K562 (cell line): ENCODE results near the gene CSNK1D. TPM values are rescaled to one million over a fixed set of nuclear protein-coding genes. Genes with fewer than 3 reads are reported as not detected.

Experiments used
- ARID3A ChIP-seq: IDR thresholded peaks from 2 replicates; pipeline ENCODE4 v1.6.1; 2012; ENCODE audit warnings: low read depth, low read length, improper control_type of control experiment, borderline replicate concordance
- CBX3 ChIP-seq, 2 experiments: IDR thresholded peaks; 1 replicate in 1 of 2; 2 replicates in 1 of 2; pipeline ENCODE4 v1.6.1; 2012; ENCODE audit warnings: inconsistent platforms in 2 of 2, low read length in 2 of 2, borderline replicate concordance in 1 of 2, control low read depth in 1 of 2
- FOXP1 ChIP-seq: sonication (generic); formaldehyde crosslinking; IDR thresholded peaks from 2 replicates; pipeline ENCODE4 v1.8.0; 2022; ENCODE audit warnings: mild to moderate bottlenecking, missing genetic modification reagents
- HDAC1 ChIP-seq, 2 experiments: fragments of 450-650 bp; IDR thresholded peaks; 2 replicates each; pipeline ENCODE4 v1.6.1; 2016 to 2017; ENCODE audit warnings: inconsistent platforms in 1 of 2, mild to moderate bottlenecking in 1 of 2, moderate library complexity in 1 of 2
- HDAC2 ChIP-seq: fragments of 450-650 bp; IDR thresholded peaks from 2 replicates; pipeline ENCODE4 v1.6.1; 2016; ENCODE audit warnings: mild to moderate bottlenecking
- KDM5B ChIP-seq: fragments of 200-600 bp; sonication (generic); IDR thresholded peaks from 2 replicates; pipeline ENCODE4 v1.6.1; 2012; ENCODE audit warnings: low read depth, mild to moderate bottlenecking, moderate library complexity, low read length, control low read depth, inconsistent platforms; ENCODE audit not compliant: insufficient replicate concordance
- NFE2 ChIP-seq: IDR thresholded peaks from 2 replicates; pipeline ENCODE4 v1.6.1; 2014; ENCODE audit warnings: antibody characterized with exemption, low read depth
- OTX1 ChIP-seq: fragments of 450-650 bp; formaldehyde crosslinking; IDR thresholded peaks from 2 replicates; pipeline ENCODE4 v1.4.0; 2022; ENCODE audit warnings: mild to moderate bottlenecking
- POLR2AphosphoS2 ChIP-seq: IDR thresholded peaks from 2 replicates; pipeline ENCODE4 v1.6.1; 2012; ENCODE audit warnings: low read length, improper control_type of control experiment
- RBBP5 ChIP-seq: fragments of 200-600 bp; sonication (generic); IDR thresholded peaks from 2 replicates; pipeline ENCODE4 v1.6.1; 2012; ENCODE audit warnings: borderline replicate concordance, mild to moderate bottlenecking, low read length, control low read depth, inconsistent platforms; ENCODE audit not compliant: insufficient read depth, poor library complexity, severe bottlenecking
- RBFOX2 ChIP-seq: fragments of 200-400 bp; formaldehyde crosslinking; IDR thresholded peaks from 2 replicates; pipeline ENCODE4 v1.6.1; 2017; ENCODE audit warnings: low read depth, mild to moderate bottlenecking, low read length, moderate library complexity
- SIN3A ChIP-seq, 2 experiments: fragments of 150-350 bp in 1 of 2; IDR thresholded peaks; 2 replicates each; pipeline ENCODE4 v1.6.1; 2011 to 2016; ENCODE audit warnings: borderline replicate concordance in 2 of 2, low read depth in 2 of 2, low read length in 2 of 2, mild to moderate bottlenecking in 2 of 2, moderate library complexity in 2 of 2; ENCODE audit not compliant: control insufficient read depth in 1 of 2
- SUPT5H ChIP-seq: fragments of 450-650 bp; IDR thresholded peaks from 2 replicates; pipeline ENCODE4 v1.6.1; 2016
- TRIM24 ChIP-seq, 2 experiments: fragments of 450-650 bp; IDR thresholded peaks; 2 replicates each; pipeline ENCODE4 v1.6.1; 2016
- polyA plus RNA-seq, 8 experiments: library from polyadenylated mRNA; depleted of rRNA in 4 of 8; stranded (reverse) in 5 of 8; unstranded in 3 of 8; fragments of >200 nt; fragmentation: Nextera tagmentation in 2 of 8; fragmentation: Illumina TruSeq in 1 of 8; extraction: Ambion mirVana in 2 of 8; extraction: Trizol in 1 of 8; gene quantifications; 2 replicates each; pipeline versions ENCODE4 v1.2.1 to v1.2.3, GENCODE V29; 2011 to 2014; ENCODE audit warnings: inconsistent platforms in 1 of 8, missing spikeins in 1 of 8
- total RNA-seq, 7 experiments: library from RNA; depleted of rRNA in 6 of 7; stranded (reverse); fragments of >200 nt in 6 of 7; fragmentation: Illumina TruSeq in 2 of 7; extraction: Trizol in 2 of 7; gene quantifications; 2 replicates each; pipeline versions ENCODE4 v1.2.1 to v1.2.3, GENCODE V29; 2011 to 2021; ENCODE audit warnings: low replicate concordance in 1 of 7
- TF ChIP-seq, protein P1 (sequence below), 2 experiments: fragments of 450-650 bp; IDR thresholded peaks; 2 replicates each; pipeline ENCODE4 v1.6.1; 2018; ENCODE audit warnings: mild to moderate bottlenecking in 2 of 2, low read depth in 1 of 2; ENCODE audit not compliant: partially characterized antibody in 2 of 2
- TF ChIP-seq, protein P2 (sequence below): fragments of 450-650 bp; IDR thresholded peaks from 2 replicates; pipeline ENCODE4 v1.6.1; 2017; ENCODE audit warnings: antibody characterized with exemption, mild to moderate bottlenecking

The CSNK1D gene
- total and polyA plus RNA-seq, 9 of the 15 experiments (the other 6 are each of a cell fraction or from before 2014, with no cell fraction given): 6.5 to 133 (median 41.3) TPM

DNA sequence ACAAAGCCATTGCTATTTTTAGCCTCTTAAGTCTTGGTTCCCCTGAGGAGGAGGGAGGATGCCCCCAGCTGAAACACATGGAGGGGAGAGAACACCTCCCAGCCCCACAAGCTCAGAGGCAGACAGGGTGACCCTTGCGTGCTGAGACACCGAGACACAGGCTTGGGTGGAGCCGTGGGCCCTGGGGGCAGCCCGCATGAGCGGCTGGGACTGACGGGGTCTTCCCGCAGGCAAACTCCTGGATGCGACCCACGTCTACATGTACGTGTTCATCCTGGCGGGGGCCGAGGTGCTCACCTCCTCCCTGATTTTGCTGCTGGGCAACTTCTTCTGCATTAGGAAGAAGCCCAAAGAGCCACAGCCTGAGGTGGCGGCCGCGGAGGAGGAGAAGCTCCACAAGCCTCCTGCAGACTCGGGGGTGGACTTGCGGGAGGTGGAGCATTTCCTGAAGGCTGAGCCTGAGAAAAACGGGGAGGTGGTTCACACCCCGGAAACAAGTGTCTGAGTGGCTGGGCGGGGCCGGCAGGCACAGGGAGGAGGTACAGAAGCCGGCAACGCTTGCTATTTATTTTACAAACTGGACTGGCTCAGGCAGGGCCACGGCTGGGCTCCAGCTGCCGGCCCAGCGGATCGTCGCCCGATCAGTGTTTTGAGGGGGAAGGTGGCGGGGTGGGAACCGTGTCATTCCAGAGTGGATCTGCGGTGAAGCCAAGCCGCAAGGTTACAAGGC is 34.9 kb downstream of the CSNK1D start (continued):
- TF ChIP-seq ARID3A: no peak
- TF ChIP-seq SIN3A (IDR thresholded peaks at IDR 0.05; ENCODE audit: borderline replicate concordance in 2 of 2, control insufficient read depth in 1 of 2, low read depth in 2 of 2, low read length in 2 of 2): peak; percentile 26 to 57; a peak in 2 of 4 replicates
- TF ChIP-seq TRIM24 (IDR thresholded peaks at IDR 0.05): 0 out of 4 replicates have a peak, but pooled peaks of 1 of the 2 experiments have one; percentile 8
- peak; percentile 72; the same call in 1 of the 2 replicates for TF ChIP-seq HDAC2
- TF ChIP-seq, protein P1, sequence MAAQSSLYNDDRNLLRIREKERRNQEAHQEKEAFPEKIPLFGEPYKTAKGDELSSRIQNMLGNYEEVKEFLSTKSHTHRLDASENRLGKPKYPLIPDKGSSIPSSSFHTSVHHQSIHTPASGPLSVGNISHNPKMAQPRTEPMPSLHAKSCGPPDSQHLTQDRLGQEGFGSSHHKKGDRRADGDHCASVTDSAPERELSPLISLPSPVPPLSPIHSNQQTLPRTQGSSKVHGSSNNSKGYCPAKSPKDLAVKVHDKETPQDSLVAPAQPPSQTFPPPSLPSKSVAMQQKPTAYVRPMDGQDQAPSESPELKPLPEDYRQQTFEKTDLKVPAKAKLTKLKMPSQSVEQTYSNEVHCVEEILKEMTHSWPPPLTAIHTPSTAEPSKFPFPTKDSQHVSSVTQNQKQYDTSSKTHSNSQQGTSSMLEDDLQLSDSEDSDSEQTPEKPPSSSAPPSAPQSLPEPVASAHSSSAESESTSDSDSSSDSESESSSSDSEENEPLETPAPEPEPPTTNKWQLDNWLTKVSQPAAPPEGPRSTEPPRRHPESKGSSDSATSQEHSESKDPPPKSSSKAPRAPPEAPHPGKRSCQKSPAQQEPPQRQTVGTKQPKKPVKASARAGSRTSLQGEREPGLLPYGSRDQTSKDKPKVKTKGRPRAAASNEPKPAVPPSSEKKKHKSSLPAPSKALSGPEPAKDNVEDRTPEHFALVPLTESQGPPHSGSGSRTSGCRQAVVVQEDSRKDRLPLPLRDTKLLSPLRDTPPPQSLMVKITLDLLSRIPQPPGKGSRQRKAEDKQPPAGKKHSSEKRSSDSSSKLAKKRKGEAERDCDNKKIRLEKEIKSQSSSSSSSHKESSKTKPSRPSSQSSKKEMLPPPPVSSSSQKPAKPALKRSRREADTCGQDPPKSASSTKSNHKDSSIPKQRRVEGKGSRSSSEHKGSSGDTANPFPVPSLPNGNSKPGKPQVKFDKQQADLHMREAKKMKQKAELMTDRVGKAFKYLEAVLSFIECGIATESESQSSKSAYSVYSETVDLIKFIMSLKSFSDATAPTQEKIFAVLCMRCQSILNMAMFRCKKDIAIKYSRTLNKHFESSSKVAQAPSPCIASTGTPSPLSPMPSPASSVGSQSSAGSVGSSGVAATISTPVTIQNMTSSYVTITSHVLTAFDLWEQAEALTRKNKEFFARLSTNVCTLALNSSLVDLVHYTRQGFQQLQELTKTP (IDR thresholded peaks at IDR 0.05; ENCODE audit: low read depth in 1 of 2, partially characterized antibody in 2 of 2): peak in 1 of 2 experiments; percentile 29
- peak in 1 of 2 experiments; percentile 66; a peak in 2 of 4 replicates for TF ChIP-seq HDAC1 (IDR thresholded peaks at IDR 0.05)
- TF ChIP-seq OTX1 (CRISPR knock-in tag): no peak
- TF ChIP-seq CBX3 (IDR thresholded peaks at IDR 0.05; ENCODE audit: borderline replicate concordance in 1 of 2, low read length in 2 of 2): 0 out of 3 replicates have a peak, but pooled peaks of 1 of the 2 experiments have one; percentile 7
- TF ChIP-seq, protein P2, sequence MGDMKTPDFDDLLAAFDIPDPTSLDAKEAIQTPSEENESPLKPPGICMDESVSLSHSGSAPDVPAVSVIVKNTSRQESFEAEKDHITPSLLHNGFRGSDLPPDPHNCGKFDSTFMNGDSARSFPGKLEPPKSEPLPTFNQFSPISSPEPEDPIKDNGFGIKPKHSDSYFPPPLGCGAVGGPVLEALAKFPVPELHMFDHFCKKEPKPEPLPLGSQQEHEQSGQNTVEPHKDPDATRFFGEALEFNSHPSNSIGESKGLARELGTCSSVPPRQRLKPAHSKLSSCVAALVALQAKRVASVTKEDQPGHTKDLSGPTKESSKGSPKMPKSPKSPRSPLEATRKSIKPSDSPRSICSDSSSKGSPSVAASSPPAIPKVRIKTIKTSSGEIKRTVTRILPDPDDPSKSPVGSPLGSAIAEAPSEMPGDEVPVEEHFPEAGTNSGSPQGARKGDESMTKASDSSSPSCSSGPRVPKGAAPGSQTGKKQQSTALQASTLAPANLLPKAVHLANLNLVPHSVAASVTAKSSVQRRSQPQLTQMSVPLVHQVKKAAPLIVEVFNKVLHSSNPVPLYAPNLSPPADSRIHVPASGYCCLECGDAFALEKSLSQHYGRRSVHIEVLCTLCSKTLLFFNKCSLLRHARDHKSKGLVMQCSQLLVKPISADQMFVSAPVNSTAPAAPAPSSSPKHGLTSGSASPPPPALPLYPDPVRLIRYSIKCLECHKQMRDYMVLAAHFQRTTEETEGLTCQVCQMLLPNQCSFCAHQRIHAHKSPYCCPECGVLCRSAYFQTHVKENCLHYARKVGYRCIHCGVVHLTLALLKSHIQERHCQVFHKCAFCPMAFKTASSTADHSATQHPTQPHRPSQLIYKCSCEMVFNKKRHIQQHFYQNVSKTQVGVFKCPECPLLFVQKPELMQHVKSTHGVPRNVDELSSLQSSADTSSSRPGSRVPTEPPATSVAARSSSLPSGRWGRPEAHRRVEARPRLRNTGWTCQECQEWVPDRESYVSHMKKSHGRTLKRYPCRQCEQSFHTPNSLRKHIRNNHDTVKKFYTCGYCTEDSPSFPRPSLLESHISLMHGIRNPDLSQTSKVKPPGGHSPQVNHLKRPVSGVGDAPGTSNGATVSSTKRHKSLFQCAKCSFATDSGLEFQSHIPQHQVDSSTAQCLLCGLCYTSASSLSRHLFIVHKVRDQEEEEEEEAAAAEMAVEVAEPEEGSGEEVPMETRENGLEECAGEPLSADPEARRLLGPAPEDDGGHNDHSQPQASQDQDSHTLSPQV: peak; percentile 27; the same call in 1 of the 2 replicates
- peak; percentile 69 for TF ChIP-seq SUPT5H
- TF ChIP-seq NFE2: no peak
- 0 out of 2 replicates have a peak, but pooled peaks have one; percentile 58 for TF ChIP-seq POLR2AphosphoS2
- peak; percentile 82 for TF ChIP-seq KDM5B
- peak; percentile 17 for TF ChIP-seq RBBP5
- TF ChIP-seq RBFOX2: peak; percentile 82
- 0 out of 2 replicates have a peak, but pooled peaks have one; percentile 20 for TF ChIP-seq FOXP1 (CRISPR knock-in tag)
